Smooth muscle cell (in vitro differentiated cells): Measurements from ENCODE around the gene FARP1. TPM values are rescaled to one million over a fixed set of nuclear protein-coding genes. Genes with fewer than 3 reads are reported as not detected.

ENCODE experiments used
- DNase-seq: peaks from one replicate; lab custom pipeline; 2025; ENCODE audit not compliant: unreplicated experiment; lab: John Stamatoyannopoulos, UW
- H2AFZ ChIP-seq: fragments of 200-600 bp; sonication (generic); 2 replicates; pipeline ENCODE4 v1.6.0; 2016; ENCODE audit warnings: antibody characterized with exemption, low read depth, mild to moderate bottlenecking
- H3F3A ChIP-seq: fragments of 200-600 bp; sonication (generic); 2 replicates; pipeline ENCODE4 v1.6.0; 2017; ENCODE audit warnings: antibody characterized with exemption, low read depth
- H3K27ac ChIP-seq: fragments of 200-600 bp; sonication (generic); 2 replicates; pipeline ENCODE4 v1.5.1; 2016; ENCODE audit warnings: low read depth, mild to moderate bottlenecking
- H3K27me3 ChIP-seq: fragments of 200-600 bp; sonication (generic); 2 replicates; pipeline ENCODE4 v1.6.1; 2016; ENCODE audit warnings: low read depth, mild to moderate bottlenecking
- H3K36me3 ChIP-seq: fragments of 200-600 bp; sonication (generic); 2 replicates; pipeline ENCODE4 v1.5.1; 2016; ENCODE audit warnings: low read depth
- H3K4me1 ChIP-seq: fragments of 200-600 bp; sonication (generic); 2 replicates; pipeline ENCODE4 v1.5.1; 2016; ENCODE audit warnings: low read depth
- H3K4me2 ChIP-seq: fragments of 200-600 bp; sonication (generic); 2 replicates; pipeline ENCODE4 v1.6.0; 2016; ENCODE audit warnings: mild to moderate bottlenecking
- H3K4me3 ChIP-seq: fragments of 200-600 bp; sonication (generic); 2 replicates; pipeline ENCODE4 v1.5.1; 2016; ENCODE audit warnings: mild to moderate bottlenecking
- H3K79me2 ChIP-seq: fragments of 200-600 bp; sonication (generic); 2 replicates; pipeline ENCODE4 v1.6.0; 2016; ENCODE audit warnings: low read depth, mild to moderate bottlenecking
- H3K9ac ChIP-seq: fragments of 200-600 bp; sonication (generic); 2 replicates; pipeline ENCODE4 v1.6.0; 2016; ENCODE audit warnings: low read depth
- H3K9me3 ChIP-seq: fragments of 200-600 bp; sonication (generic); replicated peaks from 2 replicates; pipeline ENCODE4 v1.5.1; 2016; ENCODE audit warnings: low read depth
- H4K20me1 ChIP-seq: fragments of 200-600 bp; sonication (generic); 2 replicates; pipeline ENCODE4 v1.6.0; 2016; ENCODE audit warnings: low read depth
- WGBS: methylation state at CpG from one replicate; pipeline ENCODE4 v1.1.7; 2016; ENCODE audit warnings: low lambda C conversion rate; 5-methylcytosine and 5-hydroxymethylcytosine counted together
- polyA plus RNA-seq: library from polyadenylated mRNA; unstranded; fragments of >200 nt; fragmentation: Nextera tagmentation; extraction: Ambion mirVana; gene quantifications from 2 replicates; pipeline ENCODE4 v1.2.1, GENCODE V29; 2016
- total RNA-seq: library from RNA; depleted of rRNA; stranded (reverse); fragments of >200 nt; gene quantifications from 2 replicates; pipeline ENCODE4 v1.2.3, GENCODE V29; 2014
- TF ChIP-seq, protein P1 (sequence below): fragments of 200-600 bp; sonication (generic); IDR thresholded peaks from 2 replicates; pipeline ENCODE4 v1.5.1; 2017; ENCODE audit warnings: borderline replicate concordance, mild to moderate bottlenecking, antibody characterized with exemption; ENCODE audit not compliant: insufficient read depth, poor library complexity, severe bottlenecking

Gene FARP1
- total and polyA plus RNA-seq, 2 experiments from 2014 or later, result 59.4 to 104 TPM

DNA sequence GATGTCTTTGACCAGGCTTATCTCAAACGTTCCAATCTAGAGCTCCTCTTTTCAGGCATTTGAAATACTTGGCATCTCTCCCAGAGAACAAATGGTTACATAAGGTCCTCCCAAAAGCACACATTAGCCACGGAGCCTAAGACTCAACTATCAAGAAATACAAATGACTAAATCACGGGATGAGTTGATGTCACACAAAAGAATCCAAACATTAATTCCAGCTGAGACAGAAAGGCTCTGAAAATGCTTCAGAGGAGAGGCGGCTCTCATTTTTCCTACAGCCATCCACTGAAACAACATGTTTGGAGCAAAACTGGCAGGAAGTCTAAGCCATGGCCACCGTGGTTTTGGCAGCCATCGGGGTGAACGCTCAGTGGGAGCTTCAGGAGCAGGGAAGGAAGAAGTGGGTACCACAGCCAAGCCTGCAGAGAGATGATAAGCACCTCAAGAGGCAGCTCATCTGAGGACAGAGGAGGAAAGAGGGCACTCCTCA, 311.5 kb downstream of the FARP1 start:
- DNase-seq, result no peak
- TF ChIP-seq, protein P1, sequence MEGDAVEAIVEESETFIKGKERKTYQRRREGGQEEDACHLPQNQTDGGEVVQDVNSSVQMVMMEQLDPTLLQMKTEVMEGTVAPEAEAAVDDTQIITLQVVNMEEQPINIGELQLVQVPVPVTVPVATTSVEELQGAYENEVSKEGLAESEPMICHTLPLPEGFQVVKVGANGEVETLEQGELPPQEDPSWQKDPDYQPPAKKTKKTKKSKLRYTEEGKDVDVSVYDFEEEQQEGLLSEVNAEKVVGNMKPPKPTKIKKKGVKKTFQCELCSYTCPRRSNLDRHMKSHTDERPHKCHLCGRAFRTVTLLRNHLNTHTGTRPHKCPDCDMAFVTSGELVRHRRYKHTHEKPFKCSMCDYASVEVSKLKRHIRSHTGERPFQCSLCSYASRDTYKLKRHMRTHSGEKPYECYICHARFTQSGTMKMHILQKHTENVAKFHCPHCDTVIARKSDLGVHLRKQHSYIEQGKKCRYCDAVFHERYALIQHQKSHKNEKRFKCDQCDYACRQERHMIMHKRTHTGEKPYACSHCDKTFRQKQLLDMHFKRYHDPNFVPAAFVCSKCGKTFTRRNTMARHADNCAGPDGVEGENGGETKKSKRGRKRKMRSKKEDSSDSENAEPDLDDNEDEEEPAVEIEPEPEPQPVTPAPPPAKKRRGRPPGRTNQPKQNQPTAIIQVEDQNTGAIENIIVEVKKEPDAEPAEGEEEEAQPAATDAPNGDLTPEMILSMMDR, result no peak
- no peak overlapping the region for H2AFZ ChIP-seq
- H3K79me2 ChIP-seq, result no peaks in the 10 kb centered on the region
- H3K4me1 ChIP-seq, result peaks cover 4% of the 10 kb centered on the region
- no peak overlapping the region for H3K9ac ChIP-seq
- H3K9me3 ChIP-seq, result no peaks in the 10 kb centered on the region
- H3K36me3 ChIP-seq, result peaks cover 13% of the 10 kb centered on the region
- peak overlapping the region; percentile 38 for H3K27ac ChIP-seq
- H3F3A ChIP-seq, result peaks cover 37% of the 10 kb centered on the region
- H4K20me1 ChIP-seq, result peaks cover 41% of the 10 kb centered on the region
- H3K4me2 ChIP-seq, result no peak overlapping the region
- WGBS, result 63% methylated on average over 7 of the region's 7 CpGs
- H3K27me3 ChIP-seq, result no peaks in the 10 kb centered on the region
- no peak overlapping the region for H3K4me3 ChIP-seq

DNA sequence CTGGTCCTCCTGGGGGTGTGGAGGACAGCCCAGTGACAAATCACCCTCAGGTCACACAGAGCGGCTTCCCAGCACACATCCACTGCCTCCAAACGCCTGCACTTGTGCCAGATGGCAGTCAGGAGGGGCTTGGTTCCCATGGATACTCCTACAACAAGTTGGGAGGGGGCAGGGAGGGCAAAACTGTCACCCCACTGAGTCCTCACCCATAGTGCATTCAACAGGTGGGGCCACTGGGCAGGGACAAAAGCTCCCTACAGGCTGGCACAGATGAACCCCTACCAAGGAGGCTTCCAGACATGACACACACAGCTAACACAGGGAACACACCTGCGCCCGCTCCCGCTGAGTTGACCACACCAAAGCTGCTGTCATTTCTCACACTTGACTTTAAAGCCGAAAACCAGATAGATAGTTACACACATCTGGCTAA, 313.5 kb downstream of the FARP1 start:
- no peak overlapping the region for H3K27ac ChIP-seq
- no peaks in the 10 kb centered on the region for H3K27me3 ChIP-seq
- no peaks in the 10 kb centered on the region for H3K79me2 ChIP-seq
- DNase-seq, result no peak
- no peak overlapping the region for H2AFZ ChIP-seq
- no peak overlapping the region for H3K9ac ChIP-seq
- H3K36me3 ChIP-seq, result peaks cover 13% of the 10 kb centered on the region
- H3K9me3 ChIP-seq, result no peaks in the 10 kb centered on the region
- H3F3A ChIP-seq, result peaks cover 25% of the 10 kb centered on the region
- H3K4me1 ChIP-seq, result no peaks in the 10 kb centered on the region
- WGBS, result 89% methylated on average over 6 of the region's 6 CpGs
- no peak overlapping the region for H3K4me2 ChIP-seq
- TF ChIP-seq, protein P1, result no peak
- H3K4me3 ChIP-seq, result no peak overlapping the region
- H4K20me1 ChIP-seq, result peaks cover 39% of the 10 kb centered on the region

DNA sequence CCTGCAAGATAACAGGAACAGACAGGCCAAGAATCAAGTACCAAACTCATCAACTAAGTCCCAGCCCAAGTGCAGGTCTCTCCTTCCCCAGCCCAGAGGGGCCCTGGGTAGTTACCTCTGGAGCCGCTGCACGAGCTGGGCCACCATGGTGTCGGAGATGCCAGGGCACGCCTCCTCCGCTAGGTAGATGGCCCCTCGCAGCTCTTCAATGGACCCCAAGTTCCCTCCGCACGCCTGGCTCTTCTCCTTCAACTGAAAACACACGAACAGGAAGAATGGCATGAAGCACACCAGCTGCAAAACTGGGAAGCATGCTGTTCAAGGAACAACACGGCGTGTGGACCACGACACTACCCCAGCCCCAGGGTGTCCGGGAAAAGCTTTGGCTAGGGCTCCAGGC, 314.2 kb downstream of the FARP1 start:
- Histone ChIP-seq H3K79me2 (no peaks in the 10 kb centered on the region), H3K4me2 (no peak overlapping the region), H2AFZ (no peak overlapping the region), H3K36me3 (peaks cover 12% of the 10 kb centered on the region), H3F3A (peaks cover 25% of the 10 kb centered on the region), H3K27ac (no peak overlapping the region), H3K9ac (no peak overlapping the region), H4K20me1 (peaks cover 42% of the 10 kb centered on the region), H3K9me3 (no peaks in the 10 kb centered on the region), H3K4me1 (no peaks in the 10 kb centered on the region), H3K27me3 (no peaks in the 10 kb centered on the region), H3K4me3 (no peak overlapping the region)
- TF ChIP-seq, protein P1, result no peak
- 93% methylated on average over 13 of the region's 13 CpGs for WGBS
- no peak for DNase-seq

DNA sequence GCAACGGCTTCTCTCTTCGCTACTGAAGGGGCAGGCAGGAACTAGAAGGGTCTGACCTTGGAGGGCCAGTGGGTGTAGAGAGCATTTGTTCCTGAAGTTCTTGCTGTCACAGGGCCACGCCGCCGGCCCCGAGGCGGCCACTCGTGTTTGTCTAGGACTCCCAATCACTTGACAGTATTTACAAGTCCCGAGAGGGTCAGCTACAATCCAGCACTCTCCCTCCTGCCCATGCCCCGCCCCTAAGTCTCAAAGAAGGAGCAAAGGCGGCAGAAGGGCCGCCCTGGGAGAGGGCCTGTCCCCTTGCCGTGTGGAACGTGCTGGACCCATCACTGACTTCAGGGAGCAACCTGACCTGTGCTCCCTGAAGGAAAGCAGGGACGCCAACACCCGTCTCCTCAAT, 315.5 kb downstream of the FARP1 start:
- WGBS, result 92% methylated on average over 16 of the region's 16 CpGs
- Histone ChIP-seq H2AFZ (no peak overlapping the region), H3K4me3 (no peak overlapping the region), H4K20me1 (peaks cover 54% of the 10 kb centered on the region), H3K27ac (no peak overlapping the region), H3K79me2 (peaks cover 12% of the 10 kb centered on the region), H3K4me1 (no peaks in the 10 kb centered on the region), H3F3A (peaks cover 11% of the 10 kb centered on the region), H3K27me3 (no peaks in the 10 kb centered on the region), H3K9ac (no peak overlapping the region), H3K4me2 (no peak overlapping the region), H3K36me3 (peaks cover 4% of the 10 kb centered on the region), H3K9me3 (no peaks in the 10 kb centered on the region)
- DNase-seq, result no peak
- TF ChIP-seq, protein P1, result no peak
